ENCODE measurements around the gene ADGRL1.
A peak's percentile ranks its signal among the peaks of the same experiment; 100 is the strongest.
"Not testable (repeated sequence)": the region's sequence is repeated elsewhere in the genome, so short reads cannot be mapped to it uniquely, and the experiment has no call there.

ADGRL1 gene

DNA sequence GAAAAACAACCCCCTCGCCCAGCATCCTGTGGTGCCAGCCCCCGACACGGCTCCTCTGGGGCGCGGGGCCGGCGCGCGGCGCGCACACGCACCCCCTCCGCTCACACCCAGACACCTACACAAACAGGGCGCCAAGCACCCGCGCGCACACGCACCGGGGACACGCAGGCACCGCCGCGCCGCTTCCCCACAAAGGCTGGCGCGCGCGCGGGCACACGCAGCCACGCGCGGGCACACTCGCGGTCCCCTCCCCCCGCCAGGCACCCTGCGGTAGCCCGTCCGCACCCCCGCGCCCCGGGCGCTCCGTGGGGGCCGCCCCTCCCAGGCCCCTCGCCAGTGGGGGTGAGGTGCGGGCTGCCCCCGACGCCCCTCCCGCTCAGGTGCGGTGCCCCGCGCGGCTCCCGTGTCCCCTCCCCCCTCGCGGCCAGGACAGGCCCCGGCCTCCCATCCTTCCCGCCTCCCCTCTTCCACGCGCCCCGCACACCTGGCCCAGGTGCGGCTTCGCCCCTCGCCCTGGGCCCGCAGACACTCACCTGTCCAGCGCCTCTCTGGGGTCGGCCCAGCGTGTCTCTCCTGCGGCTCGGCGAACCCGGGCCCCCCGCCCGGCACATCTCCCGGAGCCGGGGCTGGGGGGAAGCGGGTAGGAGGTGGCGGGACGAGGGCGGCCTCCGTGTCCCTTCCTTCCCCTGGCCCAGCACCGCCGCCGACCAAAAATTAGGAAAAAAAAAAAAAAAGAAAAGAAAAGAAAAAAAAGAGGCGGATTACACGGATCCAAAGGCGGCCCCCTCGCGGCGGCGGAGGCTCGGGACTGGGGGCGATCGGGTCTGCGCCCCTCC is at the start of gene ADGRL1:
ADGRL1 (minus strand) TSS at position 718 of the 836 bp plus-strand sequence. CDS start 22,567 bp downstream, outside the sequence.
- DNase-seq = not testable (repeated sequence)

GRCh38 chr19:14255316-14255715 is 49.3 kb upstream of the ADGRL1 start:
- DNase-seq = not testable (repeated sequence)

GRCh38 chr19:14253822-14254599 is 48.0 kb upstream of the ADGRL1 start:
- not testable (repeated sequence) for DNase-seq

GRCh38 chr19:14252136-14252535 is 46.2 kb upstream of the ADGRL1 start:
- not testable (repeated sequence) for DNase-seq

GRCh38 chr19:14250870-14251269 is 44.9 kb upstream of the ADGRL1 start:
- no peak for DNase-seq

- not testable (repeated sequence) for DNase-seq
Measured at GRCh38 chr19:14250315-14250714, 44.3 kb upstream of the ADGRL1 start.

DNA sequence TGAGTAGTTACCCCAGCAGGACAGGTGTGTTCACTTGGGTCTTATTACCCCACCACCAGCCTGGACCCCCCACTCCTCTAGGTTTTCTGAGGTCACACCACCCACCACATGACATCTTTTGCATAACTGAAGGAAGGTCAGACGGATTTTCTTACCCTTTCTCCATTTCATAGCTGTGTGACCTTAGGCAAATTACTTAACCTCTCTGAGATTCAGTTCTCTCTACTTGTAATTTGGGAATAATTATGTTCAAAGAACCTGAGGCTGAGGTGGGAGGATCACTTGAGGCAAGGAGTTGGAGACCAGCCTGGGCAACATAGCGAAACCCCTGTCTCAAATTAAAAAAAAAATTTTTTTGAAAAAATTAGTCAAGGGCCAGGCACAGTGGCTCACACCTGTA is 43.9 kb upstream of the ADGRL1 start:
- DNase-seq = not testable (repeated sequence)

- not testable (repeated sequence) for DNase-seq
Measured at GRCh38 chr19:14249012-14249754, 43.2 kb upstream of the ADGRL1 start.

GRCh38 chr19:14248578-14249011 is 42.6 kb upstream of the ADGRL1 start:
- peak; percentile 18 for DNase-seq

DNA sequence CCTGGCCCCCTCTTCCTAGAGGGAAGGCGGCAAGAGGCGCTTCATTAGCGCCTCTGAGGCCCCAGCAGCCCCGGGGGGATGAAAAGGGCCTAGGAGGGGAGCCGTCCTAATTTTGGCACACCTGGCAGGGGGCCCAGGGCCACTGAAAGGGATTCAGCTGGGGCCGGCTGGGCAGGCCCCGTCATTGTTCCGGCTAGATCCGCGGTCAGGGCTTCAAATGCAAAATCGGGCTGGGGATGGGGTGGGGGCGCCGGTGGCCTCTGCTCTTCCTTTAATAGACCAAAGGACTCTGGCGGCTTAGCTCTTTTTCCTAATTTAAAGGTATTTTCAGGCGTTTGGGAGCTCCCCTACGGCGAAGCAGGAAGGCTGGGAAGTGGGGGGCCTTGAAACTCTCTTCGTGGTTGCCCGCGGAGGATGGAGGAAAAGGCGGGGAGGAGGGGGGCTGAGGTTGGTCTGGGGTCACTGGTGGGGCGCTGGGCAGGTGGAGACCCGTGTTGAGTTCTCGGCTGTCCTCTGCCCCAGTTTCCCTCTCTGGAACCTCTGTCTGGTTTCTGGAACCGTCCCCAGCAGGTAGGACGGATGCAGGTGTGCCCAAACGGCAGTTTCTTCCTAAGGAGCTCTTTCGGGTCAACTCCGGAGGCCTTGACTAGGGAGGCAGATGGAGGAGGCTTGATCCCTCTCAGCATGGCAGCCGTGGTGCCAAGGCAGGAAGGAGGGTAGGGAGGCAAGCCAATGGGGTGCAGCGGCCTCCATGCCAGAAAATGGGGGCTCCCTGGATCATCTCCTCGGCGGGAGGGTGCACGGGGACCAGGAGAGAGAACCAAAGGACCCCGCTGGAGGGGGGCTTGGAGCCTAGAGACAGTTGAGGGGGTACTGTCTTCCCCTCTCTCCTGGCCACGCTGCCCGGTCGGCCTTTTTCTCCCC is 41.8 kb upstream of the ADGRL1 start:
- not testable (repeated sequence) for DNase-seq

DNA sequence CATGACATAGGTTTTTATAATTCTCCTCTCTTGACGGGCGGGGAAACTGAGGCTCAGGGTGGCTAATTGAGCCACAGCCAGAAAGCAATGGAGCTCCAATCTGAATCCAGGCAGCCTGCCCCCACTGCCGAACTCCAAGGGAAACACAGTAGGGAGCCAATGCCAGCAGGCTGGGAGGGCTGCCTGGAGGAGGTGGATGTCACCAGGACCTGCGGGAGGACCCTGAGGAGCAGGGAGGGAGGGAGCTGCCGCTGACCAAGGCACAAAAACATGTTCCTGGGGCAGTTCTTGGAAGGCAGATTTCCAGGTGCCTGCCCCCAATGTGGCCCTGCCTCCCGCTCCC is 41.2 kb upstream of the ADGRL1 start:
- DNase-seq = not testable (repeated sequence)

- not testable (repeated sequence) for DNase-seq
Measured at GRCh38 chr19:14244393-14244792, 38.4 kb upstream of the ADGRL1 start.

DNA sequence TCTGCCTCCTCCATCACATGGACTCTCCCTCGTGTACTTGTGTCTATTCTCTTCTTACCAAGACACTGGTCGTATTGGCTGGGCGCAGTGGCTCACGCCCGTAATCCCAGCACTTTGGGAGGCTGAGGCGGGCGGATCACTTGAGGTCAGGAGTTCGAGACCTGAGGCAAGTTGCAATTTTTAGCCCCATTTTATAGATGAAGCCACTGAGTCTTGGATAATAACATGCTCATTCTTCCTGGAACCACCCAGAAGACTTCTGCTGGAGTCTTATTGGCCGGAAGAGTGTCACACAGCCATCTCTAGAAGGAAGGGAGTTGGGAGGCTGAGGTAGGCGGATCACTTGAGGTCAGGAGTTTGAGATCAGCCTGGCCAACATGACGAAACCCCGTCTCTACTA is 37.7 kb upstream of the ADGRL1 start:
- not testable (repeated sequence) for DNase-seq

DNA sequence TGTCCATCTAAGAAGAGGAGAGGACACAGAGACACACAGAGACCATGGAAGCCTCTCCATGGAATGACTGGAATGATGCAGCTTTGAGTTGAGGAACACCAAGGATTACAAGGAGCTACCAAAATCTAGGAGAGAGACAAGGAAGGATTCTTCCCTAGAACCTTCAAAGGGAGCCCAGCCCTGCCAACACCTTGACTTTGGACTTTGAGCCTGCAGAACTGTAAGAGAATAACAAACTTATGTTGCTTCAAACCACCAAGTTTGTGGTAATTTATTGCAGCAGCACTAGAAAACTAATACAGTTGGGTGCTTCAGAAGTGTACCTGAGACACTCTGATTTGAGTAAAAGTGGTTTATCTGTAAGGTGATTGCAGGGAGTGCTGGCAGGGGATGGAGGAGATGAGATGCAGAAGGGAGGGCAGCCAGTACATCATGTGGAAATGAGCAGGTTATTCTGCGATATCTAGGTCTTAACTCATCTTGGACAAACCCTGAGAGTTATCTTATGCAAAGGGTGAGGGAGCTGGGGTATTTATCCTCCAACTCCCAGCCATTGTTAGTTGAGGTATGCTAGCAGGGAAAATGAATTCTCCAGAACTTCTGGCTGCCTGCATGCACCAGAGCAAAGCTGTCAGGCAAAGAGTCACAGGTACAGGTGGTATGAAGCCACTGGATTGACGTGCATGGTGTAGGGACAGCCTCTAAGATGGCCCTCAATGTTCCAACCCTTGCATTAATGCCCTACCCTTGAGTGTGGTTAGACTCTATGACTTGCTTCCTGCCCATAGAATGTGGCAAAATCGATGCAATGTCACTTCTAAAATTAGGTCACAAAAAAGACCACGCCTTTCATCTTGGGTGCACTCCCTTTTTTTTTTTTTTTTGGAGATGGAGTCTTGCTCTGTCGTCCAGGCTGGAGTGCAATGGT is 31.3 kb upstream of the ADGRL1 start:
- no peak for DNase-seq

DNA sequence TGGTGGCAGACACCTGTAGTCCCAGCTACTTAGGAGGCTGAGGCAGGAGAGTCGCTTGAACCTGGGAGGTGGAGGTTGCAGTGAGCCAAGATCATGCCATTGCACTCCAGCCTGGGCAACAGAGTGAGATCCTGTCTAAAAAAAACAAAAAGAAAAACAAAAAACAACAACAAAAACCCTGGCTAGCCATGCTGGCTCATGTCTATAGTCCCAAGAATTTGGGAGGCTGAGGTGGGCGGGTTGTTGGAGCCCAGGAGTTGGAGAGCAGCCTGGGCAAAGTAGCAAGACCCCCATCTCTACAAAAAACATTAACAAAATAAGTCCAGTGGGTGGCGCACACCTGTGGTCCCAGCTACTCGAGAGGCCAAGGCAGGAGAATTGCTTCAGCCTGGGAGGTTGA is 27.0 kb upstream of the ADGRL1 start:
- not testable (repeated sequence) for DNase-seq

DNA sequence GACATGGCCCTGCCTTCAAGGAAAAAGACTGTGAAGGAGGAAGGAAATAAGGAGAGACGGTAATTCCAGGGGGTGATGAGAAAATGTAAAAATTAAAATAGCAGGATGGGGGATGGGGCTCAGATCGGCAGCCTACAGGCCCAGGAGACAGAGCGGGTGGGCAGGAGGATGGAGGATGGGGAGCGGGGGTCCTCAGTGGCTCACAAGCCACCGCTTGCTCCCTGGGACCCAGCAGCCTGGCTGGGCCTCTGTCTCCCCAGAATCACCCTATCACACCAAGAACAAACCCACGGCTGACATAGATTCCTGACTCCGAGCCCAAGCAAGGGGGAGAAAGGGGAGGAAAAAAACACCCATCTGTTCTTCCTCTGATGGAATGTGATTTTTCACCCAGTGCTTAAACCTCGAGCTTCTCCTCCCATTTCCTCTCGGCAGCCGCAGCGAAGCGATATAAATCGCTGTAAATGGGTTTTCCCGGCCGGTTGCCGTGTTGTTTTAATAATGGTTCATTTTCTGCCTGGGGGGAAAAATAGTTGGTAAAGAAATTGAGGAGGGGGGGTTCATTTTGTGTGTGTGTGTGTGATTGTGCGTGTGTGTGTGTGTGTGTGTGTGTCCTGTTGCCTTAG is 22.6 kb upstream of the ADGRL1 start:
- not testable (repeated sequence) for DNase-seq

DNA sequence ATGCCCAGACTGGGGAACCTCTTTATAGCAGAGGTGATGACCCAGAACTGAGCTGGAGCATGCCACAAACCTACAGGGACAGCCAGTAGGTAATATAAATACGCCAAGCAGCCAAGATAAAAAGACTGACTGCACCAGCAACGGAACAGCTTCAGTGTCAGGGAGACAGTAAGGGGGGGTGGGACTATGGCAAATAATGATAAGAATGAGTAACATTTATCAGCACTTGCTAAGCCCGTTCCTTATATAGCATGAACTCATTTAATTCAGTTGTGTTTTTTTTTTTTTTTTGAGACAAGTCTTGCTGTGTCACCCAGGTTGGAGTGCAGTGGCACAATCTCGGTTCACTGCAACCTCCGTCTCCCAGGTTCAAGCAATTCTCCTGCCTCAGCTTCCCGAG is 20.5 kb upstream of the ADGRL1 start:
- not testable (repeated sequence) for DNase-seq

- DNase-seq = no peak
Measured at GRCh38 chr19:14222886-14223285, 16.9 kb upstream of the ADGRL1 start.

- peak; percentile 37 for DNase-seq
Measured at GRCh38 chr19:14221345-14221744, 15.4 kb upstream of the ADGRL1 start.

- DNase-seq = no peak
Measured at GRCh38 chr19:14218620-14219330, 12.8 kb upstream of the ADGRL1 start.

Data from NCI-H510A treated with DMSO at 0.1 percent for 48 hours (cell line).